ENCODE measurements around the gene ZBTB39.
"Not testable (repeated sequence)": the region's sequence is repeated elsewhere in the genome, so short reads cannot be mapped to it uniquely, and the experiment has no call there.

DNA sequence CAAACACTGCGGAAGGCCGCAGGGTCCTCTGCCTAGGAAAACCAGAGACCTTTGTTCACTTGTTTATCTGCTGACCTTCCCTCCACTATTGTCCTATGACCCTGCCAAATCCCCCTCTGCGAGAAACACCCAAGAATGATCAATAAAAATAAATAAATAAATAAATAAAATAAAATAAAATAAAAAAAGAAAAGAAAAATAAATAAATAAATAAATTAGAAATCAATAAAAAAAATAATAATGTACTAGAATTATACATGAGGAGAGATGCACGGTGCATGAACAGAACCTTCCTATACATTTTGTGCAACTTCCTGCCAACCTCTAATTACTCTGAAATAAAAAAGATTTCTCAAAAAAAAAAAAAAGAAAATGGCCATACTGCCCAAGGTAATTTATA lies 41.2 kb downstream of the ZBTB39 start:
- TF ChIP-seq, protein P1, sequence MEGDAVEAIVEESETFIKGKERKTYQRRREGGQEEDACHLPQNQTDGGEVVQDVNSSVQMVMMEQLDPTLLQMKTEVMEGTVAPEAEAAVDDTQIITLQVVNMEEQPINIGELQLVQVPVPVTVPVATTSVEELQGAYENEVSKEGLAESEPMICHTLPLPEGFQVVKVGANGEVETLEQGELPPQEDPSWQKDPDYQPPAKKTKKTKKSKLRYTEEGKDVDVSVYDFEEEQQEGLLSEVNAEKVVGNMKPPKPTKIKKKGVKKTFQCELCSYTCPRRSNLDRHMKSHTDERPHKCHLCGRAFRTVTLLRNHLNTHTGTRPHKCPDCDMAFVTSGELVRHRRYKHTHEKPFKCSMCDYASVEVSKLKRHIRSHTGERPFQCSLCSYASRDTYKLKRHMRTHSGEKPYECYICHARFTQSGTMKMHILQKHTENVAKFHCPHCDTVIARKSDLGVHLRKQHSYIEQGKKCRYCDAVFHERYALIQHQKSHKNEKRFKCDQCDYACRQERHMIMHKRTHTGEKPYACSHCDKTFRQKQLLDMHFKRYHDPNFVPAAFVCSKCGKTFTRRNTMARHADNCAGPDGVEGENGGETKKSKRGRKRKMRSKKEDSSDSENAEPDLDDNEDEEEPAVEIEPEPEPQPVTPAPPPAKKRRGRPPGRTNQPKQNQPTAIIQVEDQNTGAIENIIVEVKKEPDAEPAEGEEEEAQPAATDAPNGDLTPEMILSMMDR (IDR thresholded peaks at IDR 0.05; ENCODE audit: low read depth, low read length) = not testable (repeated sequence)
- not testable (repeated sequence) for TF ChIP-seq EZH2phosphoT487 (IDR thresholded peaks at IDR 0.05; ENCODE audit: low read depth)
